Measurements from ENCODE around the gene C1orf167.

Gene C1orf167

DNA sequence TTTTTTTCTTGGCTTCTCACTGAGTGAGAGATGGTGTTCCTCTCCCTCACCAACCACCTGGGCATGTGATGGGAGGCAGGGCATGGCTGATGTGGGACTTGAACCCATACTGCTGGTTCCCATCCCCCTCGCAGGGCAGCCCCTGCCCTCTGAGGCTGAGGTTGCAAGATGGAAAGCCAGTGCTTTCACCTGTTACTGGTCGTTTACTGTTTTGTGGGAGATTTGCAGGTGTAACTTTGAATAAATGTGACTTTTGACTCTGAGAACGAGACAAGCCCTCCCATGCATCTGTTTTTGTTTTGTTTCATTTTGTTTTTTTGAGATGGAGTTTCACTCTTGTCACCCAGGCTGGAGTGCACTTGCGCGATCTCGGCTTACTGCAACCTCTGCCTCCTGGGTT lies 21.6 kb downstream of the C1orf167 start:
- TF ChIP-seq, protein P1, sequence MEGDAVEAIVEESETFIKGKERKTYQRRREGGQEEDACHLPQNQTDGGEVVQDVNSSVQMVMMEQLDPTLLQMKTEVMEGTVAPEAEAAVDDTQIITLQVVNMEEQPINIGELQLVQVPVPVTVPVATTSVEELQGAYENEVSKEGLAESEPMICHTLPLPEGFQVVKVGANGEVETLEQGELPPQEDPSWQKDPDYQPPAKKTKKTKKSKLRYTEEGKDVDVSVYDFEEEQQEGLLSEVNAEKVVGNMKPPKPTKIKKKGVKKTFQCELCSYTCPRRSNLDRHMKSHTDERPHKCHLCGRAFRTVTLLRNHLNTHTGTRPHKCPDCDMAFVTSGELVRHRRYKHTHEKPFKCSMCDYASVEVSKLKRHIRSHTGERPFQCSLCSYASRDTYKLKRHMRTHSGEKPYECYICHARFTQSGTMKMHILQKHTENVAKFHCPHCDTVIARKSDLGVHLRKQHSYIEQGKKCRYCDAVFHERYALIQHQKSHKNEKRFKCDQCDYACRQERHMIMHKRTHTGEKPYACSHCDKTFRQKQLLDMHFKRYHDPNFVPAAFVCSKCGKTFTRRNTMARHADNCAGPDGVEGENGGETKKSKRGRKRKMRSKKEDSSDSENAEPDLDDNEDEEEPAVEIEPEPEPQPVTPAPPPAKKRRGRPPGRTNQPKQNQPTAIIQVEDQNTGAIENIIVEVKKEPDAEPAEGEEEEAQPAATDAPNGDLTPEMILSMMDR (IDR thresholded peaks at IDR 0.05; ENCODE audit: control insufficient read depth, extremely low read depth, insufficient read depth) = no peak
- no peak overlapping the region for H3K4me3 ChIP-seq (ENCODE audit: low read depth, low read length)
- no peak for DNase-seq (ENCODE audit: low read depth)

DNA sequence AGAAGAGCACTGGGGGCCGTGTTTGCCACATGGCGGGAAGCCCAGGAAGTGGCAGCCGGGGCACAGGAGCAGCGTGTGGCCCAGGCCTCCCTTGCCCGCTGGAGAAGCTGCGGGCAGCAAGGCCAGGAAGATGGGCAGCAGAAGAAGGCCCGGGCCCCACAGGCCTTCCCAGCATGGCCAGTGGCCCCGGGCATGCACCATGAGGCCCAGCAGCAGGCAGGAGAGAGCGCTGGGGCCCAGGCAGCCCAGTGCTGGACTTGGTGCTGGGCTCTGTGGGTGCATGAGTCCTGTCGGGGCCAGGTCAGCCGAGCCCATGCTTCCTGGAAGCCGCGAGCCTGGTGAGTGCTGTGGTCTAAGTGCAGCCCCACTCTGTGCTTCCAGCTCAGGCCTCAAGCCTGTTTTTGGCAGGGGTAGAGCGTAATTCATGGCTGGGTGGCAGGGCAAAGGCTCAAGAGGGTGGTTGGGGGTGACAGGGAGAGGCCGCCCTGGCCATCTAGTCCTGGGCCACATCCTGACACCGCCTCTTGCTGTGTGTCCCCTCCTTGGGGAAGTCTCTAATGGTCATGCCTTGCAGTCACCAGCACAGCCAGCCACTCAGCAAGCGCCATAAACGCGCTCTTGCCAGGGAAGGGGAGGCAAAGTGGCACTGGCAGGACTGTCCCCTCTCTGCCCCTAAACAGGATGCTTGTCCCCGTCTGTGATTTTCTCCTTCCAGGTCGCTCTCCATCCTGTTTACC lies 22.4 kb downstream of the C1orf167 start:
- no peak overlapping the region for H3K4me3 ChIP-seq (ENCODE audit: low read depth, low read length)
- no peak for DNase-seq (ENCODE audit: low read depth)
- TF ChIP-seq, protein P1 (IDR thresholded peaks at IDR 0.05; ENCODE audit: control insufficient read depth, extremely low read depth, insufficient read depth) = no peak

DNA sequence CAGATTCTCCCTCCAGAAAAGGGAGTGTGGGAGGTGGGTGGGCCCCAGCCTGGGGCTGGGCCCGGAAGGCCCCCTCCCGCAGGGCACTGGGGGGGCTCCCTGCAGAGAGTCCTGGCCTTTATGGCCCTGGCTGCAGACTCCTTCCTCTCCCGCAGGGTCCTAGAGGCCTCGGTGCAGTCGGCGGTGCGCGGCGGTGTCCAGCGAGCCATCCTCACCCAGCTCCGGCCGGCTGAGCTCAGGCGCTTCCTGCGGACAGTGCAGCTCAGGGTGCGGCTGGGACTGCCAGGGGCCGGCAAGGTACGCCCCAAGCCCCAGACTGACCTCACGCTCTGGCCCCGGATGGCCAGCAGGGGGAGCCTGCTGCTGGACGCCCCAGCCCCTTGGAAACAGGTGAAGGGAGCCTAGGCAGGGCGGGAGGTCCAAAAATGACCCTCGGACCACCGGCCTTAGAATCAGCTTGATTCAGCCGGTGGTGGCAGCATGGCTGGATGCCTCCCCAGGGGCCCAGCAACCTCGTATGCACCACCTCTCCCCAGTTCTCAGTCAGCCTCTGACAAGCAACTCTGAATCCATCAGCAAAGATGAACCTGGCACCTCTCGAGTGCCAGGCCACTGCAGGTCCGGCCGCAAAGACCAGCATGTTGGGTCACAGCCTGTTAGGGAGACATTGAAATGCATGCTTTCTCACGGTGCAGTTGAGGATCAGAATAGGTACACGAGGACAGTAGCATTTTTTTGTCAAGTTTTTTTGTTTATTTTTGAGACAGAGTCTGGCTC lies 23.2 kb downstream of the C1orf167 start:
- DNase-seq (ENCODE audit: low read depth) = no peak
- H3K4me3 ChIP-seq (ENCODE audit: low read depth, low read length) = no peak overlapping the region

DNA sequence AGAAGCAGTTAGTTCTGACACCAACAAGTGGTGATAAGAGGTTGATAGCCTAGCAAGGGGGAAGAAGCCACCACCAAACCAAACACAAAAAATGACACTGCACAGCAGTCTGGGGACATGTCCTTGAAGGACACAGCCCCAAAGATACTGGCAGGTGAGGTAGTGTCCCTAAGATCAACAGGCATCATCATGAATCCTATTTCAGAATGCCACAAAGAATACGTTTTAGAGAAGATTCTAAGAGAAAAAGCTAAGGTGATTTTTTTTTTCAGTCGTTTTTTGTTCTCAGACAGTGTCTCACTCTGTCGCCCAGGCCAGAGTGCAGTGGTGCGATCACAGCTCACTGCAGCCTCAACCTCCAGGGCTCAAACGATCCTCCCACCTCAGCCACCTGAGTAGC lies 24.2 kb downstream of the C1orf167 start:
- no peak overlapping the region for H3K4me3 ChIP-seq (ENCODE audit: low read depth, low read length)
- TF ChIP-seq, protein P1 (IDR thresholded peaks at IDR 0.05; ENCODE audit: control insufficient read depth, extremely low read depth, insufficient read depth) = no peak
- DNase-seq (ENCODE audit: low read depth) = no peak

More for the DNA sequence above, 23.2 kb downstream of the C1orf167 start:
- TF ChIP-seq, protein P1 (IDR thresholded peaks at IDR 0.05; ENCODE audit: control insufficient read depth, extremely low read depth, insufficient read depth) = peak; percentile 86

DNA sequence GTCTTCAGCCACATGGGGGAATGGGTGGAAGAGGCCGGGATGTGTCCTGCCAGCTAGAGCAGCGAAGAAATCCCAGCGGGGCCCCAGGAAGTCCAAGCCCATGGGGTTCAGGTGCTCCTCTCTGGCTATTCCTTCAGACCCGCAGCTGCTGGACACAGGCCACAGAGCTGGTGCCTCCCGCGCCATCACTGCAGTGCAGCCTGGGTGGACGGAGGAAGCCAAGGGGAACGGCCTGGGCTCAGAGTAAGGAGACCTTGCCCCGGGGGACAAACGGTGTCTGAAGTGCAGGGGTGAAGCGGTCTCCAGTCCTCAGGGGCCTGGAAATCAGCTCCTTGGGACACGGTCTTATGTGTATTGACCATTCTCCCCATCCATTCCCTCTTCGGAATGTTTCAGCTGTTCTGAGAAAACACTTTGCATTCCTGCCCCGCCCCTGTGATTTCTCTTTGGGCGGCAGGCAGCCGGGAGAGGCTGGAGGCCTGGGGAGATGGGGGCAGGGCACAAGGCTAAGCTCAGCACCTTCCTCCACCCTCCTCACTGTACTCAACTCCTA lies 25.3 kb downstream of the C1orf167 start:
- TF ChIP-seq, protein P1 (IDR thresholded peaks at IDR 0.05; ENCODE audit: control insufficient read depth, extremely low read depth, insufficient read depth) = no peak
- no peak overlapping the region for H3K4me3 ChIP-seq (ENCODE audit: low read depth, low read length)
- no peak for DNase-seq (ENCODE audit: low read depth)

DNA sequence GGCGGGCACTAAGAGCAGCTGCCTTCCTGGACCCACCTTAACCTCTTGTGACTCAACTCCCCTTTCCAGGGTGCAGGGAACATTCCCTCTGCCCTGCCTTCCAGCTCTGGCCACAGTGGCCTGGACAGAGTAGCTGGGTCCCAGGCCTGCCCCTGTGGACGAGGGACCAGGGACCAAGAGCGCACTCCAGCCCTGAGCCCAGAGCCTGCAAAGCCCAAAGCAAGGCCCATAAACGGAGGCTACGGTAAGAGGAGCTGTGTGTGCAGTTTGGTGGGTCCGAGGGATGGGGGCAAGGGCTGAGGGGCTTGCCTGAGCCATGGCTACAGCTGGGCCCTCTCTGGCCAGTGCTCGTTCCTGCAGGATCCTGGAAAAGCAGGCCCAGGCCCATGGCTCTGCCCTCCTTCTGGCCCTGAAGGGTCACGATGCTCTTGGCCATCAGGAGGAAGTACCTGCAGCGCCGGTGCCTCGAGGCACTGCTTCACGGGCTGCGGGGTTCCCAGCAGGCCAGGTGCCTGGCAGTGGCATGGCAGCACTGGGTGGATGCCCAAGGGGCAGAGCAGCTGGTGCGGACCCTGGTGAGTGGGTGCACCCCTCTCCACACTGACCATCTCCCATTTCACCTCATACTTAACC lies 25.9 kb downstream of the C1orf167 start:
- TF ChIP-seq, protein P1 (IDR thresholded peaks at IDR 0.05; ENCODE audit: control insufficient read depth, extremely low read depth, insufficient read depth) = no peak
- H3K4me3 ChIP-seq (ENCODE audit: low read depth, low read length) = no peak overlapping the region
- DNase-seq (ENCODE audit: low read depth) = no peak
